HG03175 (cell line): Measurements from ENCODE around the gene NKAIN2.
"Not testable (repeated sequence)": the region's sequence is repeated elsewhere in the genome, so short reads cannot be mapped to it uniquely, and the experiment has no call there.

Source experiments
- ATAC-seq: cut with Tn5 transposase; IDR thresholded peaks from one replicate; pipeline ENCODE4 v1.9.1; 2021; ENCODE audit warnings: mild to moderate bottlenecking, moderate library complexity; ENCODE audit not compliant: unreplicated experiment

The NKAIN2 gene

GRCh38 chr6:124546601-124547000 is 742.9 kb downstream of the NKAIN2 start:
- ATAC-seq: no peak

DNA sequence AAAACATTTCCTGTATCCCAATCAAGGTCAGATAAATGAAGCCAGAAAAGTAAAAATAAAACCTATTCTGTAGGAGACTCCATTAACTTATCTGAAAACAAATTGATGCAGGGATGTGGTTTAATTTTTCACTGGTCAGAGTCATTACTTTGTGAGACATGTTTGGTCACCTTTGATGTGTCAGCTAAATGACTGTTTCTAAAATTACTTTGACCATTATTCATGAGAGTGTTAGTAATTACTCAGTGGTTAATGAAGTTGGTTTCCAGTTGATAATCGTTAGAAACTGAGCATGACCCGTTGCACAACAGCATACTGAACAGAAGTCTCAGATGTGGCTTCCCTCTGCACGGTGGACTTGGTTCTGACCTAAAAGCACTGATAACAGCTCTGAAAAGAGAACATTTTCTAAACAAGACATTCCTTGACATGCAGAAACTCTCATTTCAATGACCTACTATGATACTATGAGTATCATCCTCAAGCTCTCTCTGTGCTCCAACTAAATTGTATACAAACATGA is 748.1 kb downstream of the NKAIN2 start:
- ATAC-seq: no peak

DNA sequence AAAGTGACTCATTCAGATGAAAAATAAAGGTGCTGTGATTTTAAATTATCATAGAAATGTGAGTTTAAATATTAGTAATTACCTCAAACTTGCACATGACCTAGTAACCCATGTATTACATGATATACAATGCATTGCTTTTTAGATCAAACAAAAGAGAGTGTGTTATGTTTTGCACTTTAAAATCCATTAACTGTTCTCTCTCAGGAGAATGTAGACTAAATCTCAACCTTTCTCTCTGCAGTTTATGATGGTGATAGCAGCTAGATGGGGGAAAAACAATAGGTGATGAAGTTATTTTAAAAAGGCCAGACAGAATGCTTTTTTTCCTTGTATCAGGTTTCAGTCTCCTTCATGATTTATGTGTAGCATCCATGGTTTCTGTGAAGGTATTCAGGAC is 754.2 kb downstream of the NKAIN2 start:
- ATAC-seq: no peak

DNA sequence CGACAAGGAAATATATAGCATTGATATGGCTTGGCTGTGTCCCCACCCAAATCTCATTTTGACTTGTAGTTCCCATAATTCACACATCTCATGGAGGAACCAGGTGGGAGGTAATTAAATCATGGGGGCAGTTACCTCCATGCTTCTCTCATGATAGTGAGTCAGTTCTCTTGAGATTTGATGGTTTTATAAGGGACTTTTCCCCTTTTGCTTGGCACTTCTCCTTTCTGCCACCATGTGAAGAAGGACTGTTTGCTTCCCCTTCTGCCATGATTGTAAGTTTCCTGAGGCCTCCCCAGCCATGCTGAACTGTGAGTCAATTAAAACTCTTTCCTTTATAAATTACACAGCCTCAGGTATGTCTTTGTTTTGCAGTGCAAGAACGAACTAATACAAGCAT is 756.4 kb downstream of the NKAIN2 start:
- not testable (repeated sequence) for ATAC-seq

- no peak for ATAC-seq
These were observed 757.4 kb downstream of the NKAIN2 start for GRCh38 chr6:124560873-124561567.

- ATAC-seq: no peak
These were observed 758.0 kb downstream of the NKAIN2 start for GRCh38 chr6:124561635-124562130.

DNA sequence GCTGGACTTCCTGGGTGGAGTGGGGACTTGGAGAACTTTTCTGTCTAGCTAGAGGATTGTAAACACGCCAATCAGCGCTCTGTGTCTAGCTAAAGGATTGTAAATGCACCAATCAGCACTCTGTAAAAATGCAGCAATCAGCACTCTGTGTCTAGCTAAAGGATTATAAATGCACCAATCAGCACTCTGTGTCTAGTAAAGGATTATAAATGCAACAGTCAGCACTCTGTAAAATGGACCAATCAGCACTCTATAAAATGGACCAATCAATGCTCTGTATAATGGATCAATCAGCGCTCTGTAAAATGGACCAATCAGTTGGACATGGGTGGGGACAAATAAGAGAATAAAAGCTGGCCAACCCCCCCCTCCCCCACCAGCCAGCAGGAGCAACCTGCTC is 760.5 kb downstream of the NKAIN2 start:
- not testable (repeated sequence) for ATAC-seq

GRCh38 chr6:124567401-124567800 is 763.7 kb downstream of the NKAIN2 start:
- ATAC-seq: no peak

- ATAC-seq: no peak
These were observed 770.3 kb downstream of the NKAIN2 start for GRCh38 chr6:124573953-124574352.

DNA sequence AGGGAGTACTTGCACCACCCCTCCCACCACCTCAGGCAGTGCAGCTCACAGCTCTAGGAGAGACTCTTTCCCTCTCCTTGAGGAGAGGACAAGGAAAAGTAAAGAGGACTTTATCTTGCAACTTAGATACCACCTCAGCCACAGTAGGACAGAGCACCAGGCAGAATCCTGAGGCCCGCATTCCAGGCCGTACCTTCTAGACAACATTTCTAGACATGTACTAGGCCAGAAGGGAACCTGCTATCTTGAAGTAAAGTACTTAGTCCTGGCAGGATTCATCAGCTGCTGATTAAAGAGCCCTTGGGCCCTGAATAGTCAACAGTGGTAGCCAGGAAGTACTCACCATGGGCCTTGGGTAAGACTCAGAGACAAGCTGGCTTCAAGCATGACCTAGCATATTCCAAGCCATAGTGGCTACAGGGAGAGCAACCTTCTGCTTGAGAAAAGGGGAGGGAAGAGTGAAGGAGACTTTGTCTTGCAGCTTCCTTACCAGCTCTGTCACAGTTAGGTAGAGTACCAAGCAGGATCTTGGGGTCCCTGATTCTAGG is 774.1 kb downstream of the NKAIN2 start:
- ATAC-seq: no peak

GRCh38 chr6:124590001-124590400 is 786.3 kb downstream of the NKAIN2 start:
- no peak for ATAC-seq

GRCh38 chr6:124599656-124600055 is 796.0 kb downstream of the NKAIN2 start:
- no peak for ATAC-seq

DNA sequence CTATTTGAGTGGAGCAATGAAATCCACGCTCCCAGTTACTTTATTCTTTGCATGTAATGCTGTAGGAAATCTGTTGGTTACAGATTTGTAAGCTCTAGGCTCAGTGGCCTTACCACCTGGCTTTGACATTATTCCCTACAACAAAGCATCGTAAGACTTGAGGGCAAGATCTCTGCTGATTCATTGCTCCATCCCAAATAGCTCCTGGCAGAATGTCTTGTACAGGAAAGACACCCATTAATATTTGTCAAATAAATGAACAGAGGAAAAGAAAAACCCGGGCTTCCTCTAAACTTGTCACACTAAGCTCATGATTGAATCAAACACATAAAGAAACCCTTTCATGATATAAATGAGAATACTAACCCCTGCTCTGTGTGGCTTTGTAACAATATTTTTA is 801.1 kb downstream of the NKAIN2 start:
- no peak for ATAC-seq

DNA sequence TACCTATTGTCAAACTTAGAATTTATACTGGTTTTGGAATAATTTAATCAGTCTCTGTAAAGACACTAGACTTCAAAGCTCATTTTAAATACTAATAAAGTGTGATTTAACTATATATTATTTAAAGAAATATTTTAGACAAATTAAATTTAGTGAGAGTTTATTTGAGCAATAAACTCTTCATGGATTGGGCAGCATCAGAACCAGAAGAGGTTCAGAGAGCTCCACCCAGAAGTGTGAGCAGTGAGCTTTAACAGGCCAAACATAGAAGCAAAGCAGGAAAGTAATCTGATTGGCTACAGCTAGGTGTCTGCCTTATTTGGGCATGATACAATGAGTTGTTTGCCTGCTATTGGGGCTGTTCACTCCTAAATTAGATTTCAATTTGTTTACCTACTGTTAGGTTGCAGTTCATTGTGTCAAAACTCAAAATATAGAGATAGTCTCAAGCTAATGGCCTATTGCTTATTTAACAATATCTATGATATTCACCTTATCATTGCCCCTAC is 803.5 kb downstream of the NKAIN2 start:
- no peak for ATAC-seq

DNA sequence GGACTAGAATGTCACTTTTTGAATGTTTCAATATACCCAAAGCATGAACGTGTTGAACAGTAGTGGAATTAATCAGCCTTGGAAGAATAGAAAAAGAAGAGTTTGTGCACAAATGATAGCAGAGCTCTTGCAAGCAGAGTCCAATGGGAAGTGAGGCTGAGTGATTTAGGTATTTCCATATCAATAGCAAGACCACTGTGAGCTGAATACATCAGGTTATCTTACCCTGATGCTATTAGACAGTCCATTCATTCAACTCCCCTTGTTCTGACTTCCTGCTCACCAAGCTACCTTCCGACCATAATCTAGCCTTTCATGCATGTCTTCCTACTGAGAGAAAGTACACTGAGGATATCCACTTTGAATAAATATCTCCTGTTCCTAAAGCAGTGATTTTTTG is 809.4 kb downstream of the NKAIN2 start:
- no peak for ATAC-seq

DNA sequence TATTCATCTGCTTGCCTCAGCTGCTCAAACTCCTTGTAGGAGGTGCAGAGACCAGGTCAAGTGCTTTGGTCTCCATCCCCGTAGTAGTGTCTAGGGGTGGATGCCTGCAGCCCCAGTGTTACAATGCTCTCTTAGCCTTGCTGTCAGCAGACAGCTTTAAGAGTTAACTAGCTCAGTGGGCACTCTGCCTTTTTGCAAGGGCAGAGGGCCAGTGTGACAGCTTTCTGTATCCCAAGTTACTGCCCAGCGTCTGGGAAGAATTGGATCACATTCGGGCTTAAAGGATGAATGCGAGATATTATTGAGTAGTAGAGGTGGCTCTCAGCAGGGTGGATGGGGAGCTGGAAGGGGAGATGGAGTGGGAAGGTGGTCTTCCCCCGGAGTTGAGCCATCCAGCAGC is 818.7 kb downstream of the NKAIN2 start:
- no peak for ATAC-seq

GRCh38 chr6:124633655-124634054 is 830.0 kb downstream of the NKAIN2 start:
- no peak for ATAC-seq

- ATAC-seq: no peak
These were observed 836.8 kb downstream of the NKAIN2 start for GRCh38 chr6:124640432-124640831.

DNA sequence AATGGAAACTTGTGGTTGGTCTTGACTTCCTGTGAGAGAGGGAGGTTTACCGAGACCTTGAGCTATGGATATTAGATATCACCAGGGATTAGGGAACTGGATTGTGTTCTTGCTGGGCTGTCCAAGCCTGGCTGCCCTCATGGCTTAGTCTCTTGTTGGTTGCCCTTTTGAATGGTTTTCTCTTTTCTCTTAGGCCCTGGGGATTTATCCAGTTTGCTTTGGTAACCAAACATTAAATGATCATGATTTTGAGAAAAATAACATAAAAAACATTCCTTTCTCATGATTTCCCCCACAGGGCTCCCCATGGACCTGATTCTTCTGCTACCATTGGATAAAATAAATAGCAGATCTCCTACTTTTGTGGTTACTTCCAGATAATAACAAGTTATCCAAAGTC is 852.2 kb downstream of the NKAIN2 start:
- no peak for ATAC-seq

DNA sequence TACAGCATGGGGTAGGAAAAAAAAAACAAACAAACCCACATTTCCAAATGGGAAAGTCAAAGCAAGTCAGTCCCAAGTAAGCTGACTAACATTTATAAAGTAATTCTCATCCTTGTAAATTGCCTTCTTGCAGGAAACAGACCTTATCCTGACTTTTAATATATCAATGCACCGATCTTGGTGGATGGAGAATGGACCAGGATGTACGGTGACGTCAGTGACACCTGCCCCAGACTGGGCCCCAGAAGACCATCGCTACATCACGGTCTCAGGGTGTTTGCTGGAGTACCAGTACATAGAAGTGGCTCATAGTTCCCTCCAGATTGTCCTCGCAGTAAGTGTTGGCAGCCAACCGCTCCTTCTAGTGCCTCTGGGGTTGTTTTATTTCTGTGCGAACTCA is 854.4 kb downstream of the NKAIN2 start:
- no peak for ATAC-seq

- no peak for ATAC-seq
These were observed 855.8 kb downstream of the NKAIN2 start for GRCh38 chr6:124659427-124659826.

DNA sequence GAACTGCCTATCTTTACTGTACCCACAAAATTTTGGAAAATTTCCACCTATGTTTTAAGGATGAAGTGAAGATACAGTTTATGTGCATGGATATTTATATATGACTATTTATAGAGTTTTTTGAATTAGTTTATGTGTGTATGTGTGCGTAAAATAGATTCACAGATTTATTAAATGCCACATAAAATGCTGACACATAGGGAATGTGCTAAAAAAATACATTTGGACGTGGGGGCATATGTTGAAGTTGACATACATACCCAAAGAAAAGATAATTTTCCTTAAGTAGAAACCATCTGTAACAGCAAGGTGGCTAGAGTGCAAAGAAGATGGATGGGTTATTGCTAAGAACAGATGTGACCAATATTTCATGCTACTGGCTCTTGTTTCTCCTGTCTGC is 856.5 kb downstream of the NKAIN2 start:
- ATAC-seq: no peak
